Activated CD8-positive, alpha-beta memory T cell treated with anti-CD3 and anti-CD28 coated beads, Interleukin-2, amount 50 U/mL, for 48 hours (primary cell): ENCODE measurements around the gene SHC2.
"Not testable (repeated sequence)": the region's sequence is repeated elsewhere in the genome, so short reads cannot be mapped to it uniquely, and the experiment has no call there.

Experiments
- DNase-seq: peaks from one replicate; pipeline ENCODE4 v3.0.0-alpha.2; 2020

The SHC2 gene

GRCh38 chr19:386632-387301, 74.1 kb downstream of the SHC2 start:
- DNase-seq, result not testable (repeated sequence)

GRCh38 chr19:386189-386588, 74.6 kb downstream of the SHC2 start:
- not testable (repeated sequence) for DNase-seq

- DNase-seq, result no peak
Observed at GRCh38 chr19:384799-385169, 76.0 kb downstream of the SHC2 start.

- DNase-seq, result no peak
Observed at GRCh38 chr19:383922-384798, 76.7 kb downstream of the SHC2 start.

GRCh38 chr19:383040-383439, 77.8 kb downstream of the SHC2 start:
- DNase-seq, result no peak

GRCh38 chr19:382578-382977, 78.3 kb downstream of the SHC2 start:
- not testable (repeated sequence) for DNase-seq

GRCh38 chr19:381901-382300, 78.9 kb downstream of the SHC2 start:
- DNase-seq, result not testable (repeated sequence)

GRCh38 chr19:380618-381219, 80.1 kb downstream of the SHC2 start:
- not testable (repeated sequence) for DNase-seq

GRCh38 chr19:379796-380195, 81.0 kb downstream of the SHC2 start:
- no peak for DNase-seq

GRCh38 chr19:378706-379105, 82.1 kb downstream of the SHC2 start:
- no peak for DNase-seq

GRCh38 chr19:377801-378581, 82.8 kb downstream of the SHC2 start:
- DNase-seq, result no peak

- DNase-seq, result no peak
Observed at GRCh38 chr19:376111-376470, 84.7 kb downstream of the SHC2 start.

- no peak for DNase-seq
Observed at GRCh38 chr19:375395-376110, 85.3 kb downstream of the SHC2 start.

GRCh38 chr19:374886-375235, 86.0 kb downstream of the SHC2 start:
- no peak for DNase-seq

GRCh38 chr19:374183-374885, 86.5 kb downstream of the SHC2 start:
- DNase-seq, result no peak

- DNase-seq, result no peak
Observed at GRCh38 chr19:373391-374182, 87.2 kb downstream of the SHC2 start.

GRCh38 chr19:372306-372890, 88.4 kb downstream of the SHC2 start:
- DNase-seq, result no peak

GRCh38 chr19:371501-372168, 89.2 kb downstream of the SHC2 start:
- DNase-seq, result no peak

GRCh38 chr19:370641-371330, 90.0 kb downstream of the SHC2 start:
- DNase-seq, result no peak
